Measurements from ENCODE around the gene FUT2. TPM values are rescaled to one million over a fixed set of nuclear protein-coding genes. Genes with fewer than 3 reads are reported as not detected.

FUT2 gene
- total and polyA plus RNA-seq, 10 of the 15 experiments (the other 5 are each of a cell fraction or from before 2014, with no cell fraction given), result 0.02 to 0.13 (median 0.07) TPM; not detected in 7

GRCh38 chr19:48659768-48660167 lies 36.0 kb upstream of the FUT2 start (continued):
- TF ChIP-seq, protein P1, sequence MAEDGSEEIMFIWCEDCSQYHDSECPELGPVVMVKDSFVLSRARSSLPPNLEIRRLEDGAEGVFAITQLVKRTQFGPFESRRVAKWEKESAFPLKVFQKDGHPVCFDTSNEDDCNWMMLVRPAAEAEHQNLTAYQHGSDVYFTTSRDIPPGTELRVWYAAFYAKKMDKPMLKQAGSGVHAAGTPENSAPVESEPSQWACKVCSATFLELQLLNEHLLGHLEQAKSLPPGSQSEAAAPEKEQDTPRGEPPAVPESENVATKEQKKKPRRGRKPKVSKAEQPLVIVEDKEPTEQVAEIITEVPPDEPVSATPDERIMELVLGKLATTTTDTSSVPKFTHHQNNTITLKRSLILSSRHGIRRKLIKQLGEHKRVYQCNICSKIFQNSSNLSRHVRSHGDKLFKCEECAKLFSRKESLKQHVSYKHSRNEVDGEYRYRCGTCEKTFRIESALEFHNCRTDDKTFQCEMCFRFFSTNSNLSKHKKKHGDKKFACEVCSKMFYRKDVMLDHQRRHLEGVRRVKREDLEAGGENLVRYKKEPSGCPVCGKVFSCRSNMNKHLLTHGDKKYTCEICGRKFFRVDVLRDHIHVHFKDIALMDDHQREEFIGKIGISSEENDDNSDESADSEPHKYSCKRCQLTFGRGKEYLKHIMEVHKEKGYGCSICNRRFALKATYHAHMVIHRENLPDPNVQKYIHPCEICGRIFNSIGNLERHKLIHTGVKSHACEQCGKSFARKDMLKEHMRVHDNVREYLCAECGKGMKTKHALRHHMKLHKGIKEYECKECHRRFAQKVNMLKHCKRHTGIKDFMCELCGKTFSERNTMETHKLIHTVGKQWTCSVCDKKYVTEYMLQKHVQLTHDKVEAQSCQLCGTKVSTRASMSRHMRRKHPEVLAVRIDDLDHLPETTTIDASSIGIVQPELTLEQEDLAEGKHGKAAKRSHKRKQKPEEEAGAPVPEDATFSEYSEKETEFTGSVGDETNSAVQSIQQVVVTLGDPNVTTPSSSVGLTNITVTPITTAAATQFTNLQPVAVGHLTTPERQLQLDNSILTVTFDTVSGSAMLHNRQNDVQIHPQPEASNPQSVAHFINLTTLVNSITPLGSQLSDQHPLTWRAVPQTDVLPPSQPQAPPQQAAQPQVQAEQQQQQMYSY (CRISPR knock-in tag; IDR thresholded peaks at IDR 0.05), result no peak
- TF ChIP-seq YBX1 (IDR thresholded peaks at IDR 0.05), result no peak
- TF ChIP-seq, protein P2, sequence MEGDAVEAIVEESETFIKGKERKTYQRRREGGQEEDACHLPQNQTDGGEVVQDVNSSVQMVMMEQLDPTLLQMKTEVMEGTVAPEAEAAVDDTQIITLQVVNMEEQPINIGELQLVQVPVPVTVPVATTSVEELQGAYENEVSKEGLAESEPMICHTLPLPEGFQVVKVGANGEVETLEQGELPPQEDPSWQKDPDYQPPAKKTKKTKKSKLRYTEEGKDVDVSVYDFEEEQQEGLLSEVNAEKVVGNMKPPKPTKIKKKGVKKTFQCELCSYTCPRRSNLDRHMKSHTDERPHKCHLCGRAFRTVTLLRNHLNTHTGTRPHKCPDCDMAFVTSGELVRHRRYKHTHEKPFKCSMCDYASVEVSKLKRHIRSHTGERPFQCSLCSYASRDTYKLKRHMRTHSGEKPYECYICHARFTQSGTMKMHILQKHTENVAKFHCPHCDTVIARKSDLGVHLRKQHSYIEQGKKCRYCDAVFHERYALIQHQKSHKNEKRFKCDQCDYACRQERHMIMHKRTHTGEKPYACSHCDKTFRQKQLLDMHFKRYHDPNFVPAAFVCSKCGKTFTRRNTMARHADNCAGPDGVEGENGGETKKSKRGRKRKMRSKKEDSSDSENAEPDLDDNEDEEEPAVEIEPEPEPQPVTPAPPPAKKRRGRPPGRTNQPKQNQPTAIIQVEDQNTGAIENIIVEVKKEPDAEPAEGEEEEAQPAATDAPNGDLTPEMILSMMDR (IDR thresholded peaks at IDR 0.05 in 2 of 3, conservative IDR thresholded peaks at IDR 0.05 in 1 of 3; ENCODE audit: control insufficient read depth in 2 of 3, extremely low read depth in 1 of 3, insufficient read depth in 1 of 3, low read depth in 3 of 3, low read length in 3 of 3), result no peak
- peak; percentile 94 for TF ChIP-seq RFX5 (IDR thresholded peaks at IDR 0.05; ENCODE audit: low read depth, low read length)
- no peak for TF ChIP-seq ZBED1 (IDR thresholded peaks at IDR 0.05; ENCODE audit: borderline replicate concordance)
- no peak for TF ChIP-seq GATAD2B (conservative IDR thresholded peaks at IDR 0.05; ENCODE audit: low read depth)
- TF ChIP-seq HCFC1 (IDR thresholded peaks at IDR 0.05; ENCODE audit: low read length), result no peak
- TF ChIP-seq ESRRA (IDR thresholded peaks at IDR 0.05; ENCODE audit: low read length), result no peak
- TF ChIP-seq ZNF217 (IDR thresholded peaks at IDR 0.05), result no peak
- no peak for TF ChIP-seq ZBTB4 (CRISPR knock-in tag; IDR thresholded peaks at IDR 0.05)
- TF ChIP-seq GABPA (IDR thresholded peaks at IDR 0.05; ENCODE audit: low read depth), result no peak
- TF ChIP-seq CUX1 (IDR thresholded peaks at IDR 0.05; ENCODE audit: insufficient replicate concordance, low read depth, low read length), result no peak
- no peak for TF ChIP-seq LARP7 (IDR thresholded peaks at IDR 0.05)
- TF ChIP-seq NFYB (IDR thresholded peaks at IDR 0.05; ENCODE audit: insufficient read depth, low read depth, low read length), result no peak
- no peak for TF ChIP-seq NBN (IDR thresholded peaks at IDR 0.05)
- TF ChIP-seq STAT1 (conservative IDR thresholded peaks at IDR 0.05), result no peak

Measured in GM12878 (cell line).